Panc1 (cell line): ENCODE measurements around the gene KHDRBS1.

Experiments
- CTCF ChIP-seq: fragments of 450-650 bp; IDR thresholded peaks from 2 replicates; pipeline ENCODE4 v1.5.1; 2017; ENCODE audit warnings: mild to moderate bottlenecking
- POLR2AphosphoS5 ChIP-seq: IDR thresholded peaks from 2 replicates; pipeline ENCODE4 v1.6.1; 2012; ENCODE audit warnings: mild to moderate bottlenecking, low read depth, low read length, moderate library complexity
- TF ChIP-seq, protein P1 (sequence below), 2 experiments: IDR thresholded peaks; 2 replicates each; pipeline ENCODE4 v1.6.1; 2011 to 2012; ENCODE audit warnings: low read depth in 2 of 2, control low read depth in 1 of 2, low read length in 1 of 2, mild to moderate bottlenecking in 1 of 2, moderate library complexity in 1 of 2; ENCODE audit not compliant: insufficient read depth in 1 of 2

DNA sequence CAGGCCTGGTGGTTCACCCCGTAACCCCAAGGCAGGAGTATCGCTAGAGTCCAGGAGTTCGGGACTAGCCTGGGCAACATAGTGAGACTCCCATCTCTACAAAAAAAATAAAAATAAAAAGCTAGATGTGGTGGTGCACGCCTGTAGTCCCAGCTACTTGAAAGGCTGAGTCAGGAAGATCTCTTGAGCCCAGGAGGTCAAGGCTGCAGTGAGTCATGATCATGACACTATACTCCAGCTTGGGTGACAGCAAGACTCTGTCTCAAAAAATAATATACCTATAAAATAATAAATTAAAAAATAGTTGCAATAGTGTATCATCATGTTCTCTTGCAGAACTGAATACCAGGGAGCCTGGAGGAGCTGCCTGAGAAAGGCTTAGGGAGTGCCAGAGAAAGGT, 39.2 kb downstream of the KHDRBS1 start:
- TF ChIP-seq CTCF (no peak), POLR2AphosphoS5 (no peak)
- TF ChIP-seq, protein P1, sequence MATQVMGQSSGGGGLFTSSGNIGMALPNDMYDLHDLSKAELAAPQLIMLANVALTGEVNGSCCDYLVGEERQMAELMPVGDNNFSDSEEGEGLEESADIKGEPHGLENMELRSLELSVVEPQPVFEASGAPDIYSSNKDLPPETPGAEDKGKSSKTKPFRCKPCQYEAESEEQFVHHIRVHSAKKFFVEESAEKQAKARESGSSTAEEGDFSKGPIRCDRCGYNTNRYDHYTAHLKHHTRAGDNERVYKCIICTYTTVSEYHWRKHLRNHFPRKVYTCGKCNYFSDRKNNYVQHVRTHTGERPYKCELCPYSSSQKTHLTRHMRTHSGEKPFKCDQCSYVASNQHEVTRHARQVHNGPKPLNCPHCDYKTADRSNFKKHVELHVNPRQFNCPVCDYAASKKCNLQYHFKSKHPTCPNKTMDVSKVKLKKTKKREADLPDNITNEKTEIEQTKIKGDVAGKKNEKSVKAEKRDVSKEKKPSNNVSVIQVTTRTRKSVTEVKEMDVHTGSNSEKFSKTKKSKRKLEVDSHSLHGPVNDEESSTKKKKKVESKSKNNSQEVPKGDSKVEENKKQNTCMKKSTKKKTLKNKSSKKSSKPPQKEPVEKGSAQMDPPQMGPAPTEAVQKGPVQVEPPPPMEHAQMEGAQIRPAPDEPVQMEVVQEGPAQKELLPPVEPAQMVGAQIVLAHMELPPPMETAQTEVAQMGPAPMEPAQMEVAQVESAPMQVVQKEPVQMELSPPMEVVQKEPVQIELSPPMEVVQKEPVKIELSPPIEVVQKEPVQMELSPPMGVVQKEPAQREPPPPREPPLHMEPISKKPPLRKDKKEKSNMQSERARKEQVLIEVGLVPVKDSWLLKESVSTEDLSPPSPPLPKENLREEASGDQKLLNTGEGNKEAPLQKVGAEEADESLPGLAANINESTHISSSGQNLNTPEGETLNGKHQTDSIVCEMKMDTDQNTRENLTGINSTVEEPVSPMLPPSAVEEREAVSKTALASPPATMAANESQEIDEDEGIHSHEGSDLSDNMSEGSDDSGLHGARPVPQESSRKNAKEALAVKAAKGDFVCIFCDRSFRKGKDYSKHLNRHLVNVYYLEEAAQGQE (IDR thresholded peaks at IDR 0.05; ENCODE audit: insufficient read depth in 1 of 2, low read depth in 2 of 2, low read length in 1 of 2) = no peak
